ENCODE results near the gene INTS1.

GRCh38 chr7:1531263-1531978 is 27.2 kb upstream of the INTS1 start:
- TF ChIP-seq CTCF (IDR thresholded peaks at IDR 0.05 in 4 of 5, conservative IDR thresholded peaks at IDR 0.05 in 1 of 5) (no peak), POLR2A (IDR thresholded peaks at IDR 0.05) (peak; percentile 43 to 79)

Data from gastrocnemius medialis (tissue), 4 donors.